IMR-90 (cell line): ENCODE data around the gene RTEL1. TPM values are rescaled to one million over a fixed set of nuclear protein-coding genes. Genes with fewer than 3 reads are reported as not detected.

Experiments used
- ATAC-seq: fragments of 200-7000 bp; cut with Tn5 transposase; 2 replicates; pipeline ENCODE4 v1.9.1; 2020; ENCODE audit warnings: low read depth, mild to moderate bottlenecking, moderate library complexity
- BruUV-seq: library from RNA; stranded (reverse); fragments of 400-500 nt; replicated peaks from 2 replicates; lab custom pipeline; 2021; lab: Mats Ljungman, UMichigan
- CTCF ChIA-PET: fragments of 300-600 bp; formaldehyde crosslinking; extraction: SDS; loops from one replicate; lab custom pipeline; 2021; ENCODE audit warnings: antibody characterized with exemption; lab: Yijun Ruan, JAX
- POLR2A ChIA-PET: fragments of 300-600 bp; sonication (Branson Sonifier 250); formaldehyde crosslinking; loops from one replicate; lab custom pipeline; 2022; ENCODE audit warnings: antibody characterized with exemption; ENCODE audit not compliant: unreplicated experiment; lab: Charles Lee
- DNase-seq: peaks from one replicate; pipeline ENCODE4 v3.0.0; 2013
- H2AFZ ChIP-seq: replicated peaks from 2 replicates; pipeline ENCODE3; 2013; ENCODE audit warnings: low read length, mild to moderate bottlenecking; ENCODE audit not compliant: poor library complexity
- H2AK5ac ChIP-seq: 2 replicates; pipeline ENCODE4 v1.6.1; 2013; ENCODE audit warnings: low read depth, low read length, inconsistent platforms
- H2AK9ac ChIP-seq: replicated peaks from 2 replicates; pipeline ENCODE3; 2013; ENCODE audit warnings: mild to moderate bottlenecking, low read depth, low read length, moderate library complexity; ENCODE audit not compliant: poor library complexity
- H2BK120ac ChIP-seq: 2 replicates; pipeline ENCODE4 v1.6.1; 2013; ENCODE audit warnings: low read depth, low read length, inconsistent platforms
- H2BK15ac ChIP-seq: 3 replicates; pipeline ENCODE4 v1.6.1; 2013; ENCODE audit warnings: low read depth, low read length, inconsistent platforms
- H2BK20ac ChIP-seq: 2 replicates; pipeline ENCODE4 v1.6.1; 2013; ENCODE audit warnings: low read depth, mild to moderate bottlenecking, inconsistent platforms, low read length, moderate library complexity
- H2BK5ac ChIP-seq: 2 replicates; pipeline ENCODE4 v1.6.1; 2013; ENCODE audit warnings: mild to moderate bottlenecking, low read depth, low read length, inconsistent platforms; ENCODE audit not compliant: poor library complexity, severe bottlenecking
- H3K14ac ChIP-seq: replicated peaks from 2 replicates; pipeline ENCODE4 v1.6.1; 2013; ENCODE audit warnings: low read depth, low read length, inconsistent platforms
- H3K18ac ChIP-seq: 2 replicates; pipeline ENCODE4 v1.6.1; 2013; ENCODE audit warnings: low read depth, low read length, control low read depth
- H3K23ac ChIP-seq: 2 replicates; pipeline ENCODE4 v1.6.1; 2013; ENCODE audit warnings: low read depth, low read length, inconsistent platforms
- H3K27ac ChIP-seq: 2 replicates; pipeline ENCODE4 v1.5.1; 2013; ENCODE audit warnings: mild to moderate bottlenecking, control low read depth, low read length; ENCODE audit not compliant: insufficient read depth
- H3K27me3 ChIP-seq: 2 replicates; pipeline ENCODE4 v1.6.1; 2013; ENCODE audit warnings: low read length; ENCODE audit not compliant: control insufficient read depth, insufficient read depth
- H3K36me3 ChIP-seq: 2 replicates; pipeline ENCODE4 v1.6.1; 2013; ENCODE audit warnings: low read length, mixed read lengths; ENCODE audit not compliant: control insufficient read depth, insufficient read depth
- H3K4ac ChIP-seq: 2 replicates; pipeline ENCODE4 v1.6.1; 2013; ENCODE audit warnings: low read depth, low read length, inconsistent platforms
- H3K4me1 ChIP-seq: 2 replicates; pipeline ENCODE4 v1.6.1; 2013; ENCODE audit warnings: low read length, mixed read lengths; ENCODE audit not compliant: control insufficient read depth, insufficient read depth
- H3K4me2 ChIP-seq: 2 replicates; pipeline ENCODE4 v1.6.1; 2013; ENCODE audit warnings: low read depth, mild to moderate bottlenecking, control low read depth, low read length, moderate library complexity
- H3K4me3 ChIP-seq: 2 replicates; pipeline ENCODE4 v1.5.1; 2013; ENCODE audit warnings: low read depth, mild to moderate bottlenecking, control low read depth, low read length, moderate library complexity; ENCODE audit not compliant: insufficient read depth
- H3K56ac ChIP-seq: 2 replicates; pipeline ENCODE4 v1.6.1; 2013; ENCODE audit warnings: low read length, inconsistent platforms; ENCODE audit not compliant: insufficient read depth; ENCODE audit errors: extremely low read depth
- H3K79me1 ChIP-seq, 2 experiments: 2 replicates each; pipeline ENCODE4 v1.6.1; 2013; ENCODE audit warnings: low read length in 2 of 2, inconsistent platforms in 1 of 2, low read depth in 1 of 2
- H3K9ac ChIP-seq: 2 replicates; pipeline ENCODE4 v1.6.1; 2013; ENCODE audit warnings: low read depth, low read length, control low read depth
- H3K9me1 ChIP-seq: 2 replicates; pipeline ENCODE4 v1.6.1; 2013; ENCODE audit warnings: low read length, inconsistent platforms; ENCODE audit not compliant: insufficient read depth
- H3K9me3 ChIP-seq: 2 replicates; pipeline ENCODE4 v1.6.1; 2013; ENCODE audit warnings: low read length; ENCODE audit not compliant: control insufficient read depth, insufficient read depth
- H4K20me1 ChIP-seq: 2 replicates; pipeline ENCODE4 v1.6.1; 2013; ENCODE audit warnings: low read length, inconsistent platforms; ENCODE audit not compliant: insufficient read depth
- H4K5ac ChIP-seq: 2 replicates; pipeline ENCODE4 v1.6.1; 2013; ENCODE audit warnings: mild to moderate bottlenecking, low read depth, low read length, control low read depth
- H4K8ac ChIP-seq, 2 experiments: 2 replicates each; pipeline ENCODE4 v1.6.1; 2013; ENCODE audit warnings: low read depth in 2 of 2, low read length in 2 of 2, control low read depth in 1 of 2, inconsistent platforms in 1 of 2
- H4K91ac ChIP-seq: 2 replicates; pipeline ENCODE4 v1.6.1; 2013; ENCODE audit warnings: low read depth, low read length, inconsistent platforms; ENCODE audit not compliant: insufficient read depth
- BHLHE40 ChIP-seq: fragments of 150-350 bp; IDR thresholded peaks from 2 replicates; pipeline ENCODE4 v1.6.1; 2016; ENCODE audit warnings: mild to moderate bottlenecking, low read depth, low read length
- CEBPB ChIP-seq: IDR thresholded peaks from 2 replicates; pipeline ENCODE4 v1.6.1; 2012; ENCODE audit warnings: low read depth, low read length, improper control_type of control experiment
- CHD1 ChIP-seq: IDR thresholded peaks from 2 replicates; pipeline ENCODE4 v1.6.1; 2012; ENCODE audit warnings: low read depth, low read length, improper control_type of control experiment
- CTCF ChIP-seq: conservative IDR thresholded peaks from 2 replicates; pipeline ENCODE4 v1.5.1; 2012; ENCODE audit warnings: mild to moderate bottlenecking, low read depth, low read length, improper control_type of control experiment
- FOS ChIP-seq: fragments of 150-350 bp; IDR thresholded peaks from 2 replicates; pipeline ENCODE4 v1.6.1; 2016; ENCODE audit warnings: low read depth, low read length
- MAFK ChIP-seq: IDR thresholded peaks from 2 replicates; pipeline ENCODE4 v1.6.1; 2012; ENCODE audit warnings: low read depth, low read length, improper control_type of control experiment
- MAZ ChIP-seq: IDR thresholded peaks from 2 replicates; pipeline ENCODE4 v1.6.1; 2012; ENCODE audit warnings: low read depth, mild to moderate bottlenecking, low read length, improper control_type of control experiment, moderate library complexity, borderline replicate concordance
- MXI1 ChIP-seq: IDR thresholded peaks from 2 replicates; pipeline ENCODE4 v1.6.1; 2012; ENCODE audit warnings: low read depth, mild to moderate bottlenecking, low read length, moderate library complexity, borderline replicate concordance
- NFE2L2 ChIP-seq: fragments of 150-350 bp; IDR thresholded peaks from 2 replicates; pipeline ENCODE4 v1.6.1; 2016; ENCODE audit warnings: low read depth, mild to moderate bottlenecking, low read length
- POLR2A ChIP-seq: IDR thresholded peaks from 2 replicates; pipeline ENCODE4 v1.6.1; 2012; ENCODE audit warnings: mild to moderate bottlenecking, low read depth, low read length
- RAD21 ChIP-seq: IDR thresholded peaks from 2 replicates; pipeline ENCODE4 v1.6.1; 2012; ENCODE audit warnings: low read length, improper control_type of control experiment
- RCOR1 ChIP-seq: IDR thresholded peaks from 2 replicates; pipeline ENCODE4 v1.6.1; 2012; ENCODE audit warnings: mild to moderate bottlenecking, low read length, improper control_type of control experiment; ENCODE audit not compliant: insufficient replicate concordance
- RFX5 ChIP-seq: IDR thresholded peaks from 2 replicates; pipeline ENCODE4 v1.8.0; 2012; ENCODE audit warnings: low read depth, mild to moderate bottlenecking, low read length, moderate library complexity
- SMC3 ChIP-seq: fragments of 150-350 bp; IDR thresholded peaks from 2 replicates; pipeline ENCODE4 v1.6.1; 2016; ENCODE audit warnings: low read depth, mild to moderate bottlenecking, antibody characterized with exemption, low read length, moderate library complexity
- WGBS, 2 experiments: methylation state at CpG; one replicate each; pipeline versions ENCODE4 v1.1.5 to v1.1.7; 2013; ENCODE audit warnings: missing lambda C conversion rate in 2 of 2; ENCODE audit not compliant: insufficient read length in 1 of 2; ENCODE audit errors: extremely low coverage in 2 of 2; 5-methylcytosine and 5-hydroxymethylcytosine counted together
- dilution Hi-C: fragments of 300-500 bp; cut with HindIII; formaldehyde crosslinking; loops from one replicate; pipeline ENCODE4 v1.14.3; 2018; ENCODE audit warnings: low sequenced_read_pairs; ENCODE audit not compliant: unreplicated experiment
- in situ Hi-C: fragments of 300-500 bp; cut with MboI; formaldehyde crosslinking; loops from 3 replicates; pipeline ENCODE4 v1.14.3; 2019; ENCODE audit warnings: low sequenced_read_pairs, inconsistent platforms, mixed read lengths
- intact Hi-C: fragments of 100-400 bp; cut with micrococcal nuclease; formaldehyde crosslinking; loops from 2 replicates; pipeline ENCODE4 v1.10.0; 2022
- polyA plus RNA-seq, 3 experiments: library from polyadenylated mRNA; depleted of rRNA; stranded (reverse); fragments of >200 nt; gene quantifications; 2 replicates each; pipeline ENCODE4 v1.2.3, GENCODE V29; 2012; ENCODE audit warnings: low replicate concordance in 1 of 3
- total RNA-seq: library from RNA; depleted of rRNA; stranded (reverse); fragments of >200 nt; gene quantifications from 2 replicates; pipeline ENCODE4 v1.2.3, GENCODE V29; 2012
- TF ChIP-seq, protein P1 (sequence below): fragments of 150-350 bp; IDR thresholded peaks from 2 replicates; pipeline ENCODE4 v1.6.1; 2016; ENCODE audit warnings: low read depth, mild to moderate bottlenecking, low read length, moderate library complexity, borderline replicate concordance
- TF ChIP-seq, protein P2 (sequence below): fragments of 150-350 bp; IDR thresholded peaks from 2 replicates; pipeline ENCODE4 v1.6.1; 2017; ENCODE audit warnings: mild to moderate bottlenecking, antibody characterized with exemption, low read length, low read depth

Gene RTEL1
- total and polyA plus RNA-seq, 2 of the 4 experiments (the other 2 are of a cell fraction) = 14.7 to 18.8 TPM

- no peaks in the 10 kb centered on the region for H3K9me3 ChIP-seq
- CTCF ChIA-PET = no interaction called here
- no peak overlapping the region for H3K4me2 ChIP-seq
- 46% methylated on average over 4 of the region's 29 CpGs; no CpG with 5 or more reads in 1 of the 2 experiments for WGBS, 2 experiments
- H2BK15ac ChIP-seq = no peak overlapping the region
- H3K36me3 ChIP-seq = no peaks in the 10 kb centered on the region
- H2BK5ac ChIP-seq = no peak overlapping the region
- DNase-seq (no peak), ATAC-seq (peak; percentile 9; the same call in 1 of the 2 replicates)
- H3K14ac ChIP-seq = no peak overlapping the region
- H3K27ac ChIP-seq = no peak overlapping the region
- H3K4me1 ChIP-seq = no peaks in the 10 kb centered on the region
- H3K4me3 ChIP-seq = no peak overlapping the region
- H2AK5ac ChIP-seq = no peak overlapping the region
- no TSS peak for BruUV-seq
- in situ Hi-C loops (no loop called here), dilution Hi-C loops (no loop called here), intact Hi-C loops (no loop called here)
- H3K27me3 ChIP-seq = no peaks in the 10 kb centered on the region
- peak overlapping the region; percentile 51 for H2AFZ ChIP-seq
- H4K5ac ChIP-seq = no peak overlapping the region
- no peak overlapping the region for H4K8ac ChIP-seq
- no peak overlapping the region for H2BK120ac ChIP-seq
- TF ChIP-seq RCOR1 (no peak), MAZ (no peak), CHD1 (no peak), RAD21 (no peak), MXI1 (no peak), FOS (no peak), MAFK (no peak), SMC3 (no peak), RFX5 (no peak), BHLHE40 (no peak), CEBPB (no peak), CTCF (no peak), POLR2A (no peak), NFE2L2 (no peak)
- TF ChIP-seq, protein P1, sequence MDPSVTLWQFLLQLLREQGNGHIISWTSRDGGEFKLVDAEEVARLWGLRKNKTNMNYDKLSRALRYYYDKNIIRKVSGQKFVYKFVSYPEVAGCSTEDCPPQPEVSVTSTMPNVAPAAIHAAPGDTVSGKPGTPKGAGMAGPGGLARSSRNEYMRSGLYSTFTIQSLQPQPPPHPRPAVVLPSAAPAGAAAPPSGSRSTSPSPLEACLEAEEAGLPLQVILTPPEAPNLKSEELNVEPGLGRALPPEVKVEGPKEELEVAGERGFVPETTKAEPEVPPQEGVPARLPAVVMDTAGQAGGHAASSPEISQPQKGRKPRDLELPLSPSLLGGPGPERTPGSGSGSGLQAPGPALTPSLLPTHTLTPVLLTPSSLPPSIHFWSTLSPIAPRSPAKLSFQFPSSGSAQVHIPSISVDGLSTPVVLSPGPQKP = no peak
- TF ChIP-seq, protein P2, sequence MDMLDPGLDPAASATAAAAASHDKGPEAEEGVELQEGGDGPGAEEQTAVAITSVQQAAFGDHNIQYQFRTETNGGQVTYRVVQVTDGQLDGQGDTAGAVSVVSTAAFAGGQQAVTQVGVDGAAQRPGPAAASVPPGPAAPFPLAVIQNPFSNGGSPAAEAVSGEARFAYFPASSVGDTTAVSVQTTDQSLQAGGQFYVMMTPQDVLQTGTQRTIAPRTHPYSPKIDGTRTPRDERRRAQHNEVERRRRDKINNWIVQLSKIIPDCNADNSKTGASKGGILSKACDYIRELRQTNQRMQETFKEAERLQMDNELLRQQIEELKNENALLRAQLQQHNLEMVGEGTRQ = no peak
- POLR2A ChIA-PET = no interaction called here
- peaks cover 3% of the 10 kb centered on the region; the same call in 1 of the 2 replicates for H4K20me1 ChIP-seq
- no peaks in the 10 kb centered on the region for H3K9me1 ChIP-seq
- no peak overlapping the region for H3K23ac ChIP-seq
- H3K4ac ChIP-seq = no peak overlapping the region
- no peak overlapping the region for H2BK20ac ChIP-seq
- no peak overlapping the region for H3K56ac ChIP-seq
- H3K9ac ChIP-seq = no peak overlapping the region
- H3K79me1 ChIP-seq = no peaks in the 10 kb centered on the region; a peak in 1 of 4 replicates
- peak overlapping the region; percentile 72 for H2AK9ac ChIP-seq
- H4K91ac ChIP-seq = no peak overlapping the region
- H3K18ac ChIP-seq = no peak overlapping the region
These were observed 15.4 kb upstream of the RTEL1 start for GRCh38 chr20:63642527-63643247.
